ENCODE measurements around the gene SH3PXD2A. TPM values are rescaled to one million over a fixed set of nuclear protein-coding genes. Genes with fewer than 3 reads are reported as not detected.

SH3PXD2A gene
- total and polyA plus RNA-seq, 9 of the 15 experiments (the other 6 are each of a cell fraction or from before 2014, with no cell fraction given): 0.41 to 9.3 (median 2.5) TPM

GRCh38 chr10:103822107-103822716 lies 33.2 kb downstream of the SH3PXD2A start:
- no peak overlapping the region for H3K4me2 ChIP-seq (ENCODE audit: insufficient read depth, low read length)
- no peaks in the 10 kb centered on the region for H4K20me1 ChIP-seq (replicated peaks; ENCODE audit: control insufficient read depth, insufficient read depth, low read length)
- 0% methylated on average over 4 of the region's 5 CpGs for WGBS (ENCODE audit: insufficient coverage, low coverage, missing lambda C conversion rate)
- no peaks in the 10 kb centered on the region for H3K79me2 ChIP-seq (ENCODE audit: control insufficient read depth, insufficient read depth, low read length)
- no peaks in the 10 kb centered on the region for H3K36me3 ChIP-seq (ENCODE audit: control insufficient read depth, insufficient read depth, low read length)
- in situ Hi-C loops (cut with MboI): no loop called here
- H3K4me1 ChIP-seq (replicated peaks in 1 of 2; ENCODE audit: control insufficient read depth in 2 of 2, insufficient read depth in 2 of 2, low read length in 2 of 2): no peaks in the 10 kb centered on the region
- no peaks in the 10 kb centered on the region for H3K9me3 ChIP-seq (replicated peaks; ENCODE audit: control insufficient read depth, insufficient read depth, low read depth, low read length)
- no peaks in the 10 kb centered on the region for H3K9me1 ChIP-seq (ENCODE audit: control insufficient read depth, insufficient read depth, low read length)
- H3K27ac ChIP-seq (ENCODE audit: extremely low read depth, low read depth, low read length): no peak overlapping the region
- ChIA-PET POLR2A (interaction anchor here (1.1 to 1.3 kb wide), 2 partner anchors 25 to 67 kb away, joined by 3 to 4 read pairs; no protein-coding TSS in a partner anchor), CTCF (ENCODE audit: low intra/inter-chr PET ratio) (no interaction called here)
- H3K9ac ChIP-seq (ENCODE audit: insufficient read depth in 1 of 2, low read depth in 2 of 2, low read length in 2 of 2): no peak overlapping the region
- peaks cover 7 to 61% of the 10 kb centered on the region in 2 experiments; a peak in 4 of 5 replicates for H3K27me3 ChIP-seq (ENCODE audit: control insufficient read depth in 2 of 2, insufficient read depth in 2 of 2, low read length in 2 of 2)
- intact Hi-C loops (cut with micrococcal nuclease): no loop called here
- no peak for TF ChIP-seq HLTF (IDR thresholded peaks at IDR 0.05)
- TF ChIP-seq GTF2B (IDR thresholded peaks at IDR 0.05; ENCODE audit: extremely low read depth, insufficient read length): no peak
- TF ChIP-seq, protein P1, sequence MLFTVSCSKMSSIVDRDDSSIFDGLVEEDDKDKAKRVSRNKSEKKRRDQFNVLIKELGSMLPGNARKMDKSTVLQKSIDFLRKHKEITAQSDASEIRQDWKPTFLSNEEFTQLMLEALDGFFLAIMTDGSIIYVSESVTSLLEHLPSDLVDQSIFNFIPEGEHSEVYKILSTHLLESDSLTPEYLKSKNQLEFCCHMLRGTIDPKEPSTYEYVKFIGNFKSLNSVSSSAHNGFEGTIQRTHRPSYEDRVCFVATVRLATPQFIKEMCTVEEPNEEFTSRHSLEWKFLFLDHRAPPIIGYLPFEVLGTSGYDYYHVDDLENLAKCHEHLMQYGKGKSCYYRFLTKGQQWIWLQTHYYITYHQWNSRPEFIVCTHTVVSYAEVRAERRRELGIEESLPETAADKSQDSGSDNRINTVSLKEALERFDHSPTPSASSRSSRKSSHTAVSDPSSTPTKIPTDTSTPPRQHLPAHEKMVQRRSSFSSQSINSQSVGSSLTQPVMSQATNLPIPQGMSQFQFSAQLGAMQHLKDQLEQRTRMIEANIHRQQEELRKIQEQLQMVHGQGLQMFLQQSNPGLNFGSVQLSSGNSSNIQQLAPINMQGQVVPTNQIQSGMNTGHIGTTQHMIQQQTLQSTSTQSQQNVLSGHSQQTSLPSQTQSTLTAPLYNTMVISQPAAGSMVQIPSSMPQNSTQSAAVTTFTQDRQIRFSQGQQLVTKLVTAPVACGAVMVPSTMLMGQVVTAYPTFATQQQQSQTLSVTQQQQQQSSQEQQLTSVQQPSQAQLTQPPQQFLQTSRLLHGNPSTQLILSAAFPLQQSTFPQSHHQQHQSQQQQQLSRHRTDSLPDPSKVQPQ (CRISPR knock-in tag; IDR thresholded peaks at IDR 0.05; ENCODE audit: borderline replicate concordance): no peak
- TF ChIP-seq NFXL1 (CRISPR knock-in tag; IDR thresholded peaks at IDR 0.05): no peak
- no peak for TF ChIP-seq SREBF1 (IDR thresholded peaks at IDR 0.05; ENCODE audit: borderline replicate concordance, low read depth, low read length)
- no peak for TF ChIP-seq OTX1 (CRISPR knock-in tag; IDR thresholded peaks at IDR 0.05)
- TF ChIP-seq KHSRP (IDR thresholded peaks at IDR 0.05): no peak
- no peak for TF ChIP-seq CHD4 (IDR thresholded peaks at IDR 0.05; ENCODE audit: insufficient read depth, insufficient replicate concordance, low read depth, low read length, poor library complexity, severe bottlenecking)
- no peak for TF ChIP-seq CBX3 (IDR thresholded peaks at IDR 0.05; ENCODE audit: borderline replicate concordance in 1 of 2, low read length in 2 of 2)
- no peak for TF ChIP-seq EP300 (IDR thresholded peaks at IDR 0.05; ENCODE audit: low read length)
- no peak for TF ChIP-seq KAT8 (IDR thresholded peaks at IDR 0.05; ENCODE audit: low read depth)
- no peak for TF ChIP-seq POLR2H (tag; IDR thresholded peaks at IDR 0.05; ENCODE audit: low read depth)
- no peak for TF ChIP-seq THAP12 (CRISPR knock-in tag; IDR thresholded peaks at IDR 0.05)
- no peak for TF ChIP-seq MBD2 (IDR thresholded peaks at IDR 0.05; ENCODE audit: borderline replicate concordance, low read depth)
- no peak overlapping the region for H2AFZ ChIP-seq (ENCODE audit: low read depth, low read length)
- FAIRE-seq: no peak
- no peak for ATAC-seq
- no TSS peak for BruUV-seq (replicated peaks)
- no peak overlapping the region for H3K4me3 ChIP-seq
- DNase-seq (ENCODE audit: extremely low read depth in 1 of 4, low spot score in 3 of 4): no peak

Data from K562 (cell line).